ENCODE results near the gene GPATCH2. TPM values are rescaled to one million over a fixed set of nuclear protein-coding genes. Genes with fewer than 3 reads are reported as not detected.

GPATCH2 gene
- polyA plus RNA-seq, 1 donor from 2014 or later = 12.3 TPM

GRCh38 chr1:217478450-217478849, 152.4 kb downstream of the GPATCH2 start:
- H3K9ac ChIP-seq (ENCODE audit: low read length) = no peak overlapping the region
- TF ChIP-seq REST (IDR thresholded peaks at IDR 0.05; ENCODE audit: borderline replicate concordance) (no peak), EP300 (conservative IDR thresholded peaks at IDR 0.05; ENCODE audit: poor library complexity, severe bottlenecking) (no peak), CTCF (IDR thresholded peaks at IDR 0.05; ENCODE audit: poor library complexity, severe bottlenecking) (no peak), MXI1 (conservative IDR thresholded peaks at IDR 0.05; ENCODE audit: poor library complexity, severe bottlenecking) (no peak), SMC3 (conservative IDR thresholded peaks at IDR 0.05; ENCODE audit: poor library complexity) (no peak), EZH2 (IDR thresholded peaks at IDR 0.05; ENCODE audit: borderline replicate concordance, insufficient read depth, low read length, poor library complexity, severe bottlenecking) (no peak), POLR2AphosphoS5 (IDR thresholded peaks at IDR 0.05) (no peak), RAD21 (conservative IDR thresholded peaks at IDR 0.05) (no peak), TAF1 (IDR thresholded peaks at IDR 0.05; ENCODE audit: low read depth) (no peak)
- H3K79me2 ChIP-seq (replicated peaks; ENCODE audit: insufficient read depth, low read length) = no peaks in the 10 kb centered on the region

DNA sequence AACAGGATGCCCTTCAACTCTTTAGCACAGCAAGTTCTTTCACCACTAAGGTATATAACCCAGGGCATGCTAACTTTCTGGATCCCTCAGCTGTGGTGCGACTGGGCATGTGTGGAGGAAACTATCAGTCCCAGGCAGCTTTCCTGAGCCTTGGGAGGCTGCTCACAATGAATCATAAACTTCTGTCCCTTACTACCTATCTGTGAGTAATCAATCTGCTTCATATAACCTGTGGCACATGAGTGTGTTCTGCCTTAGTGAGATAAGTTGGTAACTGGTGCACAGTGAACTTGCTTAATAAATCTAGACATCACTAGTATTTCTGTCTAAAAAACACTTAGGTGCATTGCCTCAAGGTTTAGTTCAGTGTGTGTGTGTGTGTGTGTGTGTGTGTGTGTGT, 158.0 kb downstream of the GPATCH2 start:
- no peak overlapping the region for H2AFZ ChIP-seq (ENCODE audit: low read depth, low read length)
- H3F3A ChIP-seq (ENCODE audit: insufficient read depth, low read length, poor library complexity, severe bottlenecking) = no peaks in the 10 kb centered on the region
- H4K20me1 ChIP-seq (ENCODE audit: insufficient read depth) = no peaks in the 10 kb centered on the region
- H3K9ac ChIP-seq (ENCODE audit: low read length) = no peak overlapping the region
- H3K9me2 ChIP-seq (ENCODE audit: insufficient read depth, low read length) = no peaks in the 10 kb centered on the region
- TF ChIP-seq TAF1 (IDR thresholded peaks at IDR 0.05; ENCODE audit: low read depth) (no peak), EP300 (conservative IDR thresholded peaks at IDR 0.05; ENCODE audit: poor library complexity, severe bottlenecking) (no peak), REST (IDR thresholded peaks at IDR 0.05; ENCODE audit: borderline replicate concordance) (no peak), SMC3 (conservative IDR thresholded peaks at IDR 0.05; ENCODE audit: poor library complexity) (no peak)
- no peaks in the 10 kb centered on the region for H3K79me2 ChIP-seq (replicated peaks; ENCODE audit: insufficient read depth, low read length)
- no peak overlapping the region for H3K27ac ChIP-seq (ENCODE audit: low read length)
- no peaks in the 10 kb centered on the region for H3K36me3 ChIP-seq (ENCODE audit: insufficient read depth, low read length)
- no peak overlapping the region for H3K4me3 ChIP-seq (ENCODE audit: low read length)
- no peaks in the 10 kb centered on the region for H3K9me3 ChIP-seq (ENCODE audit: low read length)
- no peak overlapping the region for H3K4me2 ChIP-seq (ENCODE audit: low read length)
- H3K27me3 ChIP-seq (ENCODE audit: insufficient read depth, low read depth, low read length) = no peaks in the 10 kb centered on the region

More at GRCh38 chr1:217478450-217478849, 152.4 kb downstream of the GPATCH2 start:
- Histone ChIP-seq H3K36me3 (ENCODE audit: insufficient read depth, low read length) (no peaks in the 10 kb centered on the region), H3K9me2 (ENCODE audit: insufficient read depth, low read length) (no peaks in the 10 kb centered on the region), H3K4me3 (ENCODE audit: low read length) (no peak overlapping the region), H3F3A (ENCODE audit: insufficient read depth, low read length, poor library complexity, severe bottlenecking) (no peaks in the 10 kb centered on the region), H3K27ac (ENCODE audit: low read length) (no peak overlapping the region), H3K4me2 (ENCODE audit: low read length) (no peak overlapping the region), H4K20me1 (ENCODE audit: insufficient read depth) (no peaks in the 10 kb centered on the region), H3K9me3 (ENCODE audit: low read length) (peaks cover 4% of the 10 kb centered on the region), H2AFZ (ENCODE audit: low read depth, low read length) (no peak overlapping the region), H3K27me3 (ENCODE audit: insufficient read depth, low read depth, low read length) (no peaks in the 10 kb centered on the region)
